Skin epidermis (tissue), 12 donors: Measurements from ENCODE around the gene SYT14.
"Not testable (repeated sequence)": the region's sequence is repeated elsewhere in the genome, so short reads cannot be mapped to it uniquely, and the experiment has no call there.

ENCODE experiments used
- H3K27ac ChIP-seq, 21 experiments: fragments of 200-600 bp; sonication (generic) in 11 of 21; one replicate each; pipeline ENCODE4 v1.5.0; 2020; ENCODE audit warnings: mild to moderate bottlenecking in 3 of 21, inconsistent platforms in 2 of 21, moderate library complexity in 2 of 21
- H3K4me3 ChIP-seq, 7 experiments: fragments of 200-600 bp; sonication (generic) in 2 of 7; one replicate each; pipeline ENCODE4 v1.5.0; 2020; ENCODE audit warnings: inconsistent platforms in 2 of 7, mild to moderate bottlenecking in 2 of 7, moderate library complexity in 1 of 7

The SYT14 gene

GRCh38 chr1:209929751-209930150 is 8.3 kb upstream of the SYT14 start:
- H3K27ac ChIP-seq, result no peak overlapping the region
- H3K4me3 ChIP-seq, result no peak overlapping the region

DNA sequence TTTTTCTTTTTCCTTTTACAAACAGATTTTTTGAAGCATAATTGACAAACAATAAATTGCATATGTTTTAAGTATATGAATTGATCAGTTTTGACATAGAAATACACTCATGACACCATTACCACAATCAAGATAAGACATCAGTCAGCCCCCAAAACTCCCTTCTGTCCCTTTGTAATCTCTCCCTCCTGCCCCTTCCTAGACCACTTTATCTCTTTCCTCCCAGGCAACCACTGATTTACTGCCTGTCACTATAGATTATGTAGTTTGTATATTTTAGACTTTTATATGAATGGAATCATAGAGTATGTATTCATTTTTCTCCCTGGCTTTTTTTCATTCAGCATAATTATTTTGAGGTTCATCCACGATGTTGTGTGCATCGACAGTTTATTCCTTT is 6.9 kb upstream of the SYT14 start:
- no peak overlapping the region for H3K4me3 ChIP-seq
- no peak overlapping the region for H3K27ac ChIP-seq

DNA sequence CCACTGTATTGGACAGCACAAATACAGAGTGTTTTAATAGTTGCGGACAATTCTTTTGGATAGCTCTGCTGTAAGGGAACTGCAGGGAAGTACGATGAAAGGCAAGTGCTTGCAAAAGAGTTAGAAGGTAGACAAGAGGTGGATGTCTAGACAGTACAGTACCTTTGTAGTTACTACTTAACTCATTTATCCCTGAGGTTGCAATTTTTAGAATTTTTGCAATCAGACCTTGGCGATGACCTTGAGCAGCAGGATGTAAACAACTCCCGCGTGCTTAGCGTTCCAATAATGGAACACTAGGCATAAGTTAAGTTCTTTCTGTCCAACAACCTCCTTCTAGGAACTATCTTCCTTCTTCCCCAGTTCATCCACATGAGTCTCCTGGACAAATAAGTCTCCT is 1.9 kb upstream of the SYT14 start:
- Histone ChIP-seq H3K27ac (no peak overlapping the region), H3K4me3 (no peak overlapping the region)

GRCh38 chr1:209945377-209945776 is 7.4 kb downstream of the SYT14 start:
- H3K4me3 ChIP-seq, result no peak overlapping the region
- H3K27ac ChIP-seq, result no peak overlapping the region

DNA sequence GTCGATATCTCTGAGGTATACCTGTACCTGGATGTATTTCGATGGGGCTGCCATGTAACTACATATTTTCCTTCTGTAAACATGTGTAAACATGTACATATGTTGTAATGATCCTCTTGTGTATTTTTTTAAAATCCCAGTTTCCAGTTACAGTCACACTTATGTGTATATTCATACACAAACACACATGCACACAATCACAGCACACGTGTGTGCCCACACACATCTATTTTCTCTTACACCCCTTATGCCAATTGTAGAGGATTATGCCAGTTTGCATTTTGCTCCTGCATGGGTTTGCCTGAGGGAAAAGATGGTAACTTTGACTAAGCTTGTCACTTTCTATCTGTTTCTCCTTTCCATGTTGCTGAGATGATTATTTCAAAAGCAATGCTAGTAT is 10.1 kb downstream of the SYT14 start:
- Histone ChIP-seq H3K27ac (no peak overlapping the region), H3K4me3 (no peak overlapping the region)

DNA sequence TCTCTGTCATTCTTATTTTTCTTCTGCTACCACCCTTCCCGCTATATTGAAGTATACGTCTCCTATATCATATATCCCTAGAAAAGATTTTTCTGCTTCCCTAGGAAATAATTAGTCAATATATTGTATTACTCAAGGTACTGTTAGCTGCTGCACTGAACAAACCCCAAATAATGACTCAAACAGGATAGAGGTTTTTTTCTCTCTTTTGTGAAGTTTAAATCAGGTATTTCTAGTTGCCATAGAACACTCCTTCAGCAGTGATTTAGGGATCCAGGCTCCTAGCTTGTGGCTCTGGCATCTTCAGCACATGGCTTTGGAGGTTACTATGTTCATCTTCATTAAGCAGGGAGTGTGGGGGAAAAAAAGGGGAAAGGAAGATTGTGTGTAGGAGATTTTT is 18.1 kb downstream of the SYT14 start:
- H3K27ac ChIP-seq, result no peak overlapping the region
- no peak overlapping the region for H3K4me3 ChIP-seq

GRCh38 chr1:209959623-209960022 is 21.6 kb downstream of the SYT14 start:
- Histone ChIP-seq H3K4me3 (no peak overlapping the region), H3K27ac (no peak overlapping the region)

DNA sequence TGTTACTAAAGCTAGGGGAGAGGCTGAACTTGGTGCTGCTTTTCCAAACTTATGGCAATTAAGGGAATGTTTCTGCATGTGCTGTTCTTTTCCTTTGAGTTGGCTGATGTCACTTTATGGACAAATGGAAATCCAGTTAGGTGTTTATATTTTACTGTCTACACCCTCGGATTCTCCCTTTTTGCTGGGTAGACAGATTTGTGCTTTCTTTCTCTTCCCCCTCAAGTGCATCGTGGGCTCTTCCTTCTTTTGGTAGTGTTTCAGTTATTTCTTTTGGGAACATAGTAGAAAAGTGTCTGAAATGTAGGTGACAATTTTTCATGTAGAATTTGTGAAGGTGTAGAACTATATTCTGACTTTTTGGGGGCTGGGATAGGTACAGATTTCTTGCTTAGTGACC is 22.9 kb downstream of the SYT14 start:
- H3K4me3 ChIP-seq, result no peak overlapping the region
- no peak overlapping the region for H3K27ac ChIP-seq

GRCh38 chr1:209962388-209962787 is 24.4 kb downstream of the SYT14 start:
- Histone ChIP-seq H3K27ac (no peak overlapping the region), H3K4me3 (no peak overlapping the region)

- H3K27ac ChIP-seq, result no peak overlapping the region
These were observed 24.8 kb downstream of the SYT14 start for GRCh38 chr1:209962856-209963255.

GRCh38 chr1:209965996-209966395 is 28.0 kb downstream of the SYT14 start:
- no peak overlapping the region for H3K27ac ChIP-seq

More at GRCh38 chr1:209962856-209963255, 24.8 kb downstream of the SYT14 start:
- no peak overlapping the region for H3K4me3 ChIP-seq

GRCh38 chr1:209978721-209979120 is 40.7 kb downstream of the SYT14 start:
- H3K4me3 ChIP-seq, H3K27ac ChIP-seq: not testable (repeated sequence)

More at GRCh38 chr1:209965996-209966395, 28.0 kb downstream of the SYT14 start:
- H3K4me3 ChIP-seq, result no peak overlapping the region

GRCh38 chr1:209983953-209984352 is 45.9 kb downstream of the SYT14 start:
- Histone ChIP-seq H3K27ac (no peak overlapping the region), H3K4me3 (no peak overlapping the region)

DNA sequence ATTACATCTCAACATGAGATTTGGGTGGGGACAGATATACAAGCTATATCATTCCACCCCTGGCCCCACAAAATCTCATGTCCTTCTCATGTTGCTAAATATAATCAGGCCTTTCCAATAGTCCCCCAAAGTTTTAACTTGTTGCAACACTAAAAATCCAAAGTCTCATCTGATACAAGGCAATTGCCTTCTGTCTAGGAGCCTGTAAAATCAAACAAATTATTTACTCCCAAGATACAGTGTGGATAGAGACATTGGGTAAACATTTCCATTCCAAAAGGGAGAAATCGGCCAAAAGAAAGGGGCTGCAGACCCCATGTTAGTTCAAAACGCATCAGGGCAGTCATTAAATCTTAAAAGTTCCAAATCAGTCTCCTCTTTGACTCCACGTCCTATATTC is 47.0 kb downstream of the SYT14 start:
- Histone ChIP-seq H3K27ac (no peak overlapping the region), H3K4me3 (no peak overlapping the region)

DNA sequence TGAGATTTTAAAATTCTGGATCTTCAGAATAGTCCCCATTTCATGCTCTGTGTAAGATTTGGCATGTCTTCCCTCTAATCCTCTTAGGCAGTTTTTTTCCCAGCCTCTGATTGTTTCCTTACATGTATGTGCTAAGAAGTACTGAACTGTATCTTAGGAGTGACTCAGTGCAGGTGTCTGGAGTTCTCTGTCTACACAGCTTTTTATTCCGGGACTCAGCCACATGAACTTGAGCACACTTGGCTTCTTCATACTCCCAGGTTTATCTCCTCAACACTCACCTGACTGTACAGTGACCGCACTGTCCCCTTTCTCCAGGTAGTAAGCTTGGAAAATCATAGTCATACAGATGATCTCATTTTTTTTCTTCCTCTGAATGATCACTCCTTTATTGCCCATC is 50.7 kb downstream of the SYT14 start:
- H3K27ac ChIP-seq, result no peak overlapping the region
- no peak overlapping the region for H3K4me3 ChIP-seq

- no peak overlapping the region for H3K27ac ChIP-seq
- no peak overlapping the region for H3K4me3 ChIP-seq
These were observed 51.5 kb downstream of the SYT14 start for GRCh38 chr1:209989525-209989924.

DNA sequence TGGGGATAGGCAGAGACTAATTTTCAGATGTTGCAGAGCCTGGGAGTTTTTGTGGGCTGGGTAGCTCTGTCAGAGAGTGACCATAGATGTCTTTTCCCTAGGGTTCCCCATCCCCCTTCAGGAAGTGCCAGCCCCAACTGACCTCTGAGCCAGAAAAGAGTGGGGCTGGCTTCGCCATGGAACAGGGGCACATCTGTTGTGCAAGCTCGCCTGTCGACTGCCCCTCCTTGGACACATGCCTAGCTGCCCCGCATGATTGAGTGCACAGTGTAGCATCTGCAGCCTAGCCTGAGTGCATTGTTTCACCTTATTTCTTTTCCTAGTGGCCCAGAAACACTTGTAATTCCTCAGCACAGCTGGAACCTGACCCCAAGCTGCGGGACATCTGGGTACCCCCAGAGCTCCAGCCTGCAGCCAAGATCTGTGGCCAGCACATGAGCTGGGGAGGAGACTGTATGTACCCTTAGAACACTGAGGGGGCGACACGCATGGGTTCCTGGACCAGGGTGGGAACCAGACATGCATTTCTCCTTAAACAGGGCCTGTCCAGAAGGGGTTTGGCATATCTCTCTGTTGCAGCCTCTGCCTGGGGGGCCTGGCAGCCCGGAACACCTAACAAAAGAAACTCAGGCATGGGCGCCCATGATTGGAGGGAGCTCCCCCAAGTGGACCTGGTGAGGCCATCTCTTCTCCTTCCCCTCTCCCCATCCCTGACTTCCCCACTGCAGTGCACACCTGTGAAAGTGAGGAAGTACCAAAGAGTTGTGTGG is 55.2 kb downstream of the SYT14 start:
- no peak overlapping the region for H3K4me3 ChIP-seq

DNA sequence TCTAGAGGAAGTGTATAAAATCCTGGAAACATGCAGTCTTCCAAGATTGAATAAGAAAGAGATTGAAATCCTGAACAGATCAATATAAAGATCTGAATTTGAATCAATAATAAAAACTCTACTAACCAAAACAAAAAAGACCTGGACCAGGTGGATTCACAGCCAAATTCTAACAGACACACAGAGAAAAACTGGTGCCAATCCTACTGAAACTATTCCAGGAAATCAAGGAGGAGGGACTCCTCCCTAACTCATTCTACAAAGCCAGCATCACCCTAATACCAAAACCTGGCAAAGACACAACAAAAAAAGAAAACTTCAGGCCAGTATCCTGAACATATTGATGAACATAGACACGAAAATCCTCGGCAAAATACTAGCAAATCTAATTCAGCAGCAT is 58.3 kb downstream of the SYT14 start:
- no peak overlapping the region for H3K4me3 ChIP-seq
- no peak overlapping the region for H3K27ac ChIP-seq

More for the DNA sequence above, 55.2 kb downstream of the SYT14 start:
- H3K27ac ChIP-seq, result no peak overlapping the region

GRCh38 chr1:209999005-209999404 is 61.0 kb downstream of the SYT14 start:
- H3K4me3 ChIP-seq, result no peak overlapping the region
- H3K27ac ChIP-seq, result no peak overlapping the region

DNA sequence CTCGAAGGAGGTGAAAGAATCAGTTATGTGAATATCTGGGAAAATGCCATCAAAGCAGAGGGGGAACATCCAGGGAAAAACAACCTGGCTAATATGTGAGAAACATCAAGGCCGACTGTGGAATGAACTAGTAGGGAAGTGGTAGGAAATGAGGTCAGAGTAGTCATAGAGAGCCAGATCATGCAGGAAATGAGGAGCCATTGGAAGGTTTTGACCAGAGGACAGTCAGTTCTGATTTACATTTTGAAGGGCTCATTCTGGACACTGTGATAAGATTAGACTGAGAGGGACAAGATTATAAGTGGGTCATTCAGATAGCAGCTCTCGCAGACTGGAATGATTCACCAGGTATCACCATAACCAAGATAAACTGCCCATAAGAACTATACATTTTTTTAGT is 63.7 kb downstream of the SYT14 start:
- no peak overlapping the region for H3K4me3 ChIP-seq
- no peak overlapping the region for H3K27ac ChIP-seq

GRCh38 chr1:210003501-210003900 is 65.5 kb downstream of the SYT14 start:
- Histone ChIP-seq H3K27ac (no peak overlapping the region), H3K4me3 (no peak overlapping the region)

DNA sequence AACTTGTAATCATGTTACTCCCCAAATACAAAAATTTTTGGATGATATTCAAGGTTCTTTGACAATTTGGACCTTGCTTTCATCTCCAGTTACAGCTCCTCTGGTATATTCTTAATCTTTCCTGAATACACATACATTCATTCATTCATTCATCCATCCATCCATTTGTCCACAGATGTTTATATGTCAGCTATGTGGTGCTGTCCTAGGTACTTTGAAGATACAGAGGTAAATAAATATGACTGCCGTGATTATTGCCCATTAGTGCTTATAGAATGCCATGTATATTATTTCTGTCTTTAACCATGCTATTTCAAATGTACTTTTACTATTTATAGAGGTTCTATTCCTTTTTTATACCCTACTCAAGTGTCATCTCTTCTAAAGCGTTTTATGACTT is 72.1 kb downstream of the SYT14 start:
- Histone ChIP-seq H3K27ac (no peak overlapping the region), H3K4me3 (no peak overlapping the region)
